ENCODE results near the gene PDE8B.

Gene PDE8B

DNA sequence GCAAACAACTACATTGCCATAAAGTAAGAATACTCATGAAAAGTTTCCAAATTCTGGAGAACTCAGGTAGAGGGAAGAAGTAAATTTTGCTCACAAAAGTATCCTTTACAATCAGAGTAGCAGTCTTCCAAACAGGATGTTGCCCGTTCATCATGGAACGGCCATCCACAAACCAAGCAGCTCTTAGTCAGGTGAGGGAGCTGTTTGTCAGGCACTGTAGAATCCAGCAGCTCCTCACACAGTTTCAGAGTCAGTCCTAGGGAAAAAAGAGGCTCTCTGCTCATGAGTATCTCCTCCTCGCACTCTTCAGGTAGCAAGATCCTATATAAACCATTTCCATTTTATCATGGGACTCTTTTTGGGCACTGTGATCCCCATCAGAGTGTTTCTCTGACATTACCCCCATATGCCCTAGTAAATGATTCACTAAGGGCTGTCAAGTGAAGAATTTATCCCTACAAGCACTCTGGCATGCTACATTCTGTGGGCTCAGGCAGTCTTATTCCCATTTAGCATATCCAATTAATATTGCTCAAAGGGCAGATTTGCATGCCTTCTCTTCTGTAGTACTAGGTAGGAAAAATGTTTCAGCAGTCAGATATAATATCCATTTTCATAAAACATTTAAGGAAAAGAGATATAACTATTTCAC, 183.7 kb downstream of the PDE8B start:
- Histone ChIP-seq H3K36me3 (ENCODE audit: insufficient read depth, low read length) (no peaks in the 10 kb centered on the region), H3K27me3 (ENCODE audit: insufficient read depth, low read length, poor library complexity) (no peaks in the 10 kb centered on the region), H3K79me2 (ENCODE audit: insufficient read depth, low read length) (no peaks in the 10 kb centered on the region), H3K27ac (ENCODE audit: low read length) (no peak overlapping the region), H3K4me1 (ENCODE audit: insufficient read depth, low read length) (no peaks in the 10 kb centered on the region), H3K4me3 (ENCODE audit: low read depth in 1 of 2, low read length in 2 of 2) (no peak overlapping the region), H3K4me2 (ENCODE audit: insufficient read depth, low read length) (no peak overlapping the region), H3K9ac (ENCODE audit: low read depth, low read length) (no peak overlapping the region), H2AFZ (ENCODE audit: low read depth, low read length) (no peak overlapping the region; the same call in 1 of the 2 replicates), H3K9me3 (ENCODE audit: insufficient read depth, low read length, severe bottlenecking) (no peaks in the 10 kb centered on the region), H4K20me1 (ENCODE audit: insufficient read depth, low read length) (no peaks in the 10 kb centered on the region)
- no peak for DNase-seq
- TF ChIP-seq, protein P1, sequence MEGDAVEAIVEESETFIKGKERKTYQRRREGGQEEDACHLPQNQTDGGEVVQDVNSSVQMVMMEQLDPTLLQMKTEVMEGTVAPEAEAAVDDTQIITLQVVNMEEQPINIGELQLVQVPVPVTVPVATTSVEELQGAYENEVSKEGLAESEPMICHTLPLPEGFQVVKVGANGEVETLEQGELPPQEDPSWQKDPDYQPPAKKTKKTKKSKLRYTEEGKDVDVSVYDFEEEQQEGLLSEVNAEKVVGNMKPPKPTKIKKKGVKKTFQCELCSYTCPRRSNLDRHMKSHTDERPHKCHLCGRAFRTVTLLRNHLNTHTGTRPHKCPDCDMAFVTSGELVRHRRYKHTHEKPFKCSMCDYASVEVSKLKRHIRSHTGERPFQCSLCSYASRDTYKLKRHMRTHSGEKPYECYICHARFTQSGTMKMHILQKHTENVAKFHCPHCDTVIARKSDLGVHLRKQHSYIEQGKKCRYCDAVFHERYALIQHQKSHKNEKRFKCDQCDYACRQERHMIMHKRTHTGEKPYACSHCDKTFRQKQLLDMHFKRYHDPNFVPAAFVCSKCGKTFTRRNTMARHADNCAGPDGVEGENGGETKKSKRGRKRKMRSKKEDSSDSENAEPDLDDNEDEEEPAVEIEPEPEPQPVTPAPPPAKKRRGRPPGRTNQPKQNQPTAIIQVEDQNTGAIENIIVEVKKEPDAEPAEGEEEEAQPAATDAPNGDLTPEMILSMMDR (IDR thresholded peaks at IDR 0.05; ENCODE audit: borderline replicate concordance, extremely low read depth, low read length, poor library complexity, severe bottlenecking), result no peak
- no peak for ATAC-seq (ENCODE audit: insufficient read depth, low read depth)

DNA sequence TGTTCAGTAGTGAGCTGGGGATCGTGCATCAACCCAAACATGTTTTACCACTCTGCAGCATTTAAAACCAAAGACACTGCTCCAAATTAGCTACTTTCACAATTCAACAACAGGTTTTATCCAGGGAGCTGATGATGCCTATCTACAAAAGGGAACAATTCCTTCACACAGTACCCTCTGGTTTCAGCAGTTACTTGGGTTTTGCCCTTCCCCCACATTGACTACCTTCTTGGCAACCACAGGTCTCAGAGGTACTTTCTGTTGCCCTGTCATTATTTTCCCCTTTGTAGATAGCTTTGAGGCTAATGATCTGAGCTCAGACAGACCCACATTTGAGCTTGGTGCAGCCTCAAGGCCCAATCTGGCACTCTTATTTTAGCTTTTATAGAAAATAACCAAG, 185.5 kb downstream of the PDE8B start:
- ATAC-seq (ENCODE audit: insufficient read depth, low read depth), result no peak

DNA sequence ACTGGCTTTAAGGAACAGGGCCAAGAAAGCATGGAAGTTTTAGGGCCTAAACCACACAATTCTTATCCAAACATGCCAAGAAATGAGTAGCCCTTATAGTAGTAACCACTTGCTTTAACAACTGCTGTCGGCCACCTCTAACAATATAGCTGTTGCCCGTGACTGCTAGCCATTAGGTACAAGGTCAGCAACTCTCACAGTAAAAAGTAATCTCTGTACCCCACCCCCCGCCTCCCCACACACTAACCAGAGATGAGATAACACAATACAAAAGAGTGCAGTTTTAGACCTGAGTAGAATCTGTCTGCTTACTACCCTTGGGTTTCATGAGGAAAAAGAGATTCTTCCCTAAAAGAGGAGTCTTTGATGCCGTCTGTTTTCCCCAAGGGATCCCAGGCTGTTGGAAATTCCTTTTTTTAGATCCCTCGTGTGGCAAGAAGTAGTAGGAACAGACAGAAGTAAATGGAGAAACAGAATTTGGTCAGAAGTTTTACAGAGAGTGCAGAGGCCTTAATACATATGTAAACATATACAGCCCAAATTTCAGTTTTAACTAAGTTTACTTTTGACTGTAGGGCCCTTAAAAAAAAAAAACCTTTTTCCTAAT, 187.3 kb downstream of the PDE8B start:
- no peaks in the 10 kb centered on the region for H4K20me1 ChIP-seq (ENCODE audit: insufficient read depth, low read length)

More for the DNA sequence above, 185.5 kb downstream of the PDE8B start:
- Histone ChIP-seq H3K36me3 (ENCODE audit: insufficient read depth, low read length) (no peaks in the 10 kb centered on the region), H2AFZ (ENCODE audit: low read depth, low read length) (no peak overlapping the region), H3K9me3 (ENCODE audit: insufficient read depth, low read length, severe bottlenecking) (no peaks in the 10 kb centered on the region), H3K27ac (ENCODE audit: low read length) (no peak overlapping the region), H3K27me3 (ENCODE audit: insufficient read depth, low read length, poor library complexity) (no peaks in the 10 kb centered on the region), H3K4me1 (ENCODE audit: insufficient read depth, low read length) (no peaks in the 10 kb centered on the region), H3K4me3 (ENCODE audit: low read depth in 1 of 2, low read length in 2 of 2) (no peak overlapping the region), H3K4me2 (ENCODE audit: insufficient read depth, low read length) (no peak overlapping the region), H4K20me1 (ENCODE audit: insufficient read depth, low read length) (no peaks in the 10 kb centered on the region), H3K9ac (ENCODE audit: low read depth, low read length) (no peak overlapping the region), H3K79me2 (ENCODE audit: insufficient read depth, low read length) (no peaks in the 10 kb centered on the region)
- no peak for DNase-seq
- TF ChIP-seq, protein P1 (IDR thresholded peaks at IDR 0.05; ENCODE audit: borderline replicate concordance, extremely low read depth, low read length, poor library complexity, severe bottlenecking), result no peak
- TF ChIP-seq EZH2 (IDR thresholded peaks at IDR 0.05; ENCODE audit: borderline replicate concordance, low read depth, low read length, severe bottlenecking), result no peak

More for the DNA sequence above, 187.3 kb downstream of the PDE8B start:
- TF ChIP-seq, protein P1 (IDR thresholded peaks at IDR 0.05; ENCODE audit: borderline replicate concordance, extremely low read depth, low read length, poor library complexity, severe bottlenecking), result no peak
- TF ChIP-seq EZH2 (IDR thresholded peaks at IDR 0.05; ENCODE audit: borderline replicate concordance, low read depth, low read length, severe bottlenecking), result no peak
- no peaks in the 10 kb centered on the region for H3K27me3 ChIP-seq (ENCODE audit: insufficient read depth, low read length, poor library complexity)
- no peaks in the 10 kb centered on the region for H3K79me2 ChIP-seq (ENCODE audit: insufficient read depth, low read length)
- H3K4me1 ChIP-seq (ENCODE audit: insufficient read depth, low read length), result no peaks in the 10 kb centered on the region
- H3K4me3 ChIP-seq (ENCODE audit: low read depth in 1 of 2, low read length in 2 of 2), result no peak overlapping the region
- no peak overlapping the region for H2AFZ ChIP-seq (ENCODE audit: low read depth, low read length)
- H3K9me3 ChIP-seq (ENCODE audit: insufficient read depth, low read length, severe bottlenecking), result no peaks in the 10 kb centered on the region
- DNase-seq (no peak), ATAC-seq (ENCODE audit: insufficient read depth, low read depth) (no peak)
- H3K36me3 ChIP-seq (ENCODE audit: insufficient read depth, low read length), result no peaks in the 10 kb centered on the region
- H3K4me2 ChIP-seq (ENCODE audit: insufficient read depth, low read length), result no peak overlapping the region
- H3K27ac ChIP-seq (ENCODE audit: low read length), result no peak overlapping the region
- no peak overlapping the region for H3K9ac ChIP-seq (ENCODE audit: low read depth, low read length)
